Measurements from ENCODE around the gene KLK10. TPM values are rescaled to one million over a fixed set of nuclear protein-coding genes. Genes with fewer than 3 reads are reported as not detected.

The KLK10 gene
- total and polyA plus RNA-seq, 2 donors (not counting 3 experiments of a cell fraction or from before 2014, with no cell fraction given), result not detected

DNA sequence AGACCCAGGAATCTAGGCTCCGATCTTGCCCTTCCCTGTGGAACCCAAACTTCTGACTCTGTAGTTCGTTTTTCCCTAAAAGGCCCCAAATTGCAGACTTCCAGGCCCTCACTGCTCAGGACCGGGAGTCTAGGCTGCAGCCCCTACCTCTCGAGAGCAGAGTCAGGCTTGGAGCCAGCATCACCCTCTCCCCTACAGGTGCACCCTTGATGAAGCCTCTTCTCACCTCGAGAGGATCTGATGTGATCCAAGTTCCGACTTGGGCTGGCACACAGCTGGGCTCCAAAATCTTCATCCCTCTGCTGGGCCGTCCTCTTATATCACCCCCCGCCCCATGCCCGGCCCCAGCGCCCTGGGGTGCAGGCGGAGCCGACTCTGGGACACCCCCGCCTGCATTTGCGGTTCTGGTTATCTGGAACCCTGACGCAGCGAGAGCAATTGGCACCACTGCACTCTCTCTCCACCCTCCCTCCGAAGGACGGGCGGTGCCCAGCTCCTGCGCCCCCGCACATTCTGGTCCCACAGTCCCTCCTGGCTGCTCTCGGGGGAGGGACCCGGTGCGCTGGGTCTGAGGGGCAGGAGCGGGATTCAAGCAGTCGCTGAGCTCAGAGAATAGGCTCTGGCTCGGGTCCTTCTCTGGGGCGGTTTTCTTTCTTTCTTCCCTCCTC is 35.8 kb downstream of the KLK10 start, which contains the start of gene KLK7:
Gene KLK7, minus strand, starts transcription at position 293 of the 668 bp plus-strand sequence. CDS start 1,518 bp downstream, outside the sequence.
- Histone ChIP-seq H3K27ac (ENCODE audit: insufficient read depth, low read depth, low read length) (no peak within 1 kb of the TSS), H3K4me2 (ENCODE audit: insufficient read depth, low read length) (no peak within 1 kb of the TSS), H3K9ac (replicated peaks; ENCODE audit: extremely low read depth, insufficient read depth, low read length) (no peak within 1 kb of the TSS), H3K4me1 (ENCODE audit: control insufficient read depth, extremely low read depth, insufficient read depth, low read length) (no peaks in the 10 kb centered on the region), H3K9me1 (replicated peaks; ENCODE audit: control insufficient read depth, extremely low read depth, insufficient read depth, low read length) (no peaks in the 10 kb centered on the region), H2AFZ (ENCODE audit: low read depth, low read length) (no peak within 1 kb of the TSS), H3K4me3 (replicated peaks in 1 of 3; ENCODE audit: insufficient read depth in 1 of 3, low read depth in 1 of 3, low read length in 3 of 3) (no peak within 1 kb of the TSS), H3K79me2 (ENCODE audit: control insufficient read depth, insufficient read depth, low read length) (no peaks in the 10 kb centered on the region), H4K20me1 (replicated peaks; ENCODE audit: control insufficient read depth, extremely low read depth, insufficient read depth, low read length) (no peaks in the 10 kb centered on the region), H3K27me3 (ENCODE audit: control insufficient read depth in 2 of 2, insufficient read depth in 2 of 2, low read length in 2 of 2) (no peaks in the 10 kb centered on the region), H3K36me3 (ENCODE audit: control insufficient read depth in 2 of 2, extremely low read depth in 1 of 2, insufficient read depth in 2 of 2, low read length in 2 of 2) (no peaks in the 10 kb centered on the region), H3K9me3 (replicated peaks; ENCODE audit: control insufficient read depth, insufficient read depth, low read length) (no peaks in the 10 kb centered on the region)
- POLR2A ChIA-PET, result no interaction called here
- dilution Hi-C loops (cut with MboI; ENCODE audit: extremely low pct_ligation_motif_present, low sequenced_read_pairs) (no loop called here), intact Hi-C loops (cut with micrococcal nuclease) (no loop called here)
- FAIRE-seq, result no peak
- no peak for TF ChIP-seq POLR2AphosphoS5 (IDR thresholded peaks at IDR 0.05; ENCODE audit: insufficient read depth, low read depth, low read length)
- no peak for TF ChIP-seq JUN (IDR thresholded peaks at IDR 0.05; ENCODE audit: borderline replicate concordance, insufficient read depth, insufficient read length, low read depth)
- no peak for TF ChIP-seq EZH2 (IDR thresholded peaks at IDR 0.05; ENCODE audit: borderline replicate concordance, low read depth, low read length, severe bottlenecking)
- TF ChIP-seq MYC (IDR thresholded peaks at IDR 0.05; ENCODE audit: low read depth, low read length), result no peak
- no TSS peak for BruUV-seq (replicated peaks)
- DNase-seq (ENCODE audit: low read depth, low spot score), result no peak
- CTCF ChIA-PET, result no interaction called here

DNA sequence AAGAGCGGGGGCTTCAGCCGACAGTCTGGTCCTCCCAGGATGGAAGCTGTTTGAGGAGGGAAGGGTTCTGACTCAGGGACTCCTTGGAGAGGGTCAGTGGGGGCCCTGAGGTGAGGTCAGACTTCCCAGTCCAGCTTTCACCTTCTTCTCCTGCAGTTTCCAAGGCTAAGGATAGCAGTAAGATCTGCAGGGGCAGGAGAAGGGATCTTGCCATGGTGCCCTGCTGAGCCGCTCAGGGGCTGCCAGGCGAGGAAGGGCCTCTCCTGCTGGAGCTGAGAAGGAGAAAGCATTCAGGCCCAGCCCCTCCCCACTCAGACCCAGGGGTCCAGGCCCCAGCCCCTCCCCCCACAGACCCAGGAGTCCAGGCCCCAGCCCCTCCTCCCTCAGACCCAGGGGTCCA is 37.3 kb downstream of the KLK10 start:
- Histone ChIP-seq H3K27me3 (ENCODE audit: control insufficient read depth in 2 of 2, insufficient read depth in 2 of 2, low read length in 2 of 2) (no peaks in the 10 kb centered on the region), H2AFZ (ENCODE audit: low read depth, low read length) (no peak overlapping the region), H4K20me1 (replicated peaks; ENCODE audit: control insufficient read depth, extremely low read depth, insufficient read depth, low read length) (no peaks in the 10 kb centered on the region), H3K79me2 (ENCODE audit: control insufficient read depth, insufficient read depth, low read length) (no peaks in the 10 kb centered on the region), H3K27ac (ENCODE audit: insufficient read depth, low read depth, low read length) (no peak overlapping the region), H3K9ac (replicated peaks; ENCODE audit: extremely low read depth, insufficient read depth, low read length) (no peak overlapping the region), H3K9me1 (replicated peaks; ENCODE audit: control insufficient read depth, extremely low read depth, insufficient read depth, low read length) (no peaks in the 10 kb centered on the region), H3K4me2 (ENCODE audit: insufficient read depth, low read length) (no peak overlapping the region), H3K4me3 (replicated peaks in 1 of 3; ENCODE audit: insufficient read depth in 1 of 3, low read depth in 1 of 3, low read length in 3 of 3) (no peak overlapping the region), H3K4me1 (ENCODE audit: control insufficient read depth, extremely low read depth, insufficient read depth, low read length) (no peaks in the 10 kb centered on the region), H3K9me3 (replicated peaks; ENCODE audit: control insufficient read depth, insufficient read depth, low read length) (no peaks in the 10 kb centered on the region), H3K36me3 (ENCODE audit: control insufficient read depth in 2 of 2, extremely low read depth in 1 of 2, insufficient read depth in 2 of 2, low read length in 2 of 2) (no peaks in the 10 kb centered on the region)
- DNase-seq (ENCODE audit: low read depth, low spot score) (no peak), FAIRE-seq (no peak)
- BruUV-seq (replicated peaks), result no TSS peak
- TF ChIP-seq, protein P1, sequence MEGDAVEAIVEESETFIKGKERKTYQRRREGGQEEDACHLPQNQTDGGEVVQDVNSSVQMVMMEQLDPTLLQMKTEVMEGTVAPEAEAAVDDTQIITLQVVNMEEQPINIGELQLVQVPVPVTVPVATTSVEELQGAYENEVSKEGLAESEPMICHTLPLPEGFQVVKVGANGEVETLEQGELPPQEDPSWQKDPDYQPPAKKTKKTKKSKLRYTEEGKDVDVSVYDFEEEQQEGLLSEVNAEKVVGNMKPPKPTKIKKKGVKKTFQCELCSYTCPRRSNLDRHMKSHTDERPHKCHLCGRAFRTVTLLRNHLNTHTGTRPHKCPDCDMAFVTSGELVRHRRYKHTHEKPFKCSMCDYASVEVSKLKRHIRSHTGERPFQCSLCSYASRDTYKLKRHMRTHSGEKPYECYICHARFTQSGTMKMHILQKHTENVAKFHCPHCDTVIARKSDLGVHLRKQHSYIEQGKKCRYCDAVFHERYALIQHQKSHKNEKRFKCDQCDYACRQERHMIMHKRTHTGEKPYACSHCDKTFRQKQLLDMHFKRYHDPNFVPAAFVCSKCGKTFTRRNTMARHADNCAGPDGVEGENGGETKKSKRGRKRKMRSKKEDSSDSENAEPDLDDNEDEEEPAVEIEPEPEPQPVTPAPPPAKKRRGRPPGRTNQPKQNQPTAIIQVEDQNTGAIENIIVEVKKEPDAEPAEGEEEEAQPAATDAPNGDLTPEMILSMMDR (IDR thresholded peaks at IDR 0.05; ENCODE audit: extremely low read depth in 1 of 2, insufficient read depth in 1 of 2, low read depth in 1 of 2, low read length in 2 of 2), result no peak
- no peak for TF ChIP-seq EZH2 (IDR thresholded peaks at IDR 0.05; ENCODE audit: borderline replicate concordance, low read depth, low read length, severe bottlenecking)
- TF ChIP-seq GATA2 (IDR thresholded peaks at IDR 0.05; ENCODE audit: insufficient read depth, insufficient read length, low read depth, low read length), result no peak
- TF ChIP-seq, protein P2, sequence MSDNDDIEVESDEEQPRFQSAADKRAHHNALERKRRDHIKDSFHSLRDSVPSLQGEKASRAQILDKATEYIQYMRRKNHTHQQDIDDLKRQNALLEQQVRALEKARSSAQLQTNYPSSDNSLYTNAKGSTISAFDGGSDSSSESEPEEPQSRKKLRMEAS (IDR thresholded peaks at IDR 0.05; ENCODE audit: insufficient read depth, insufficient read length), result no peak
- TF ChIP-seq POLR2A (IDR thresholded peaks at IDR 0.05; ENCODE audit: low read depth, low read length), result no peak
- no peak for TF ChIP-seq FOS (IDR thresholded peaks at IDR 0.05; ENCODE audit: borderline replicate concordance, insufficient read depth, low read length)
- no peak for TF ChIP-seq POLR2AphosphoS5 (IDR thresholded peaks at IDR 0.05; ENCODE audit: insufficient read depth, low read depth, low read length)
- no peak for TF ChIP-seq JUN (IDR thresholded peaks at IDR 0.05; ENCODE audit: borderline replicate concordance, insufficient read depth, insufficient read length, low read depth)
- no peak for TF ChIP-seq MYC (IDR thresholded peaks at IDR 0.05; ENCODE audit: low read depth, low read length)
- dilution Hi-C loops (cut with MboI; ENCODE audit: extremely low pct_ligation_motif_present, low sequenced_read_pairs) (no loop called here), intact Hi-C loops (cut with micrococcal nuclease) (no loop called here)
- ChIA-PET CTCF (no interaction called here), POLR2A (no interaction called here)

Measured in endothelial cell of umbilical vein (primary cell).